Mesodermal cell (in vitro differentiated cells): ENCODE data around the gene HDAC3.
A peak's percentile ranks its signal among the peaks of the same experiment; 100 is the strongest.

Experiments used
- H3K27ac ChIP-seq: 2 replicates; pipeline ENCODE4 v1.7.0; 2013; ENCODE audit warnings: mild to moderate bottlenecking, low read depth, low read length, moderate library complexity; ENCODE audit not compliant: severe bottlenecking
- H3K36me3 ChIP-seq: 2 replicates; pipeline ENCODE4 v1.7.1; 2013; ENCODE audit warnings: mild to moderate bottlenecking, low read length, moderate library complexity; ENCODE audit not compliant: control insufficient read depth, insufficient read depth
- H3K4me1 ChIP-seq: one replicate; pipeline ENCODE4 v1.7.1; 2013; ENCODE audit warnings: mild to moderate bottlenecking, low read length; ENCODE audit not compliant: insufficient read depth, control insufficient read depth, poor library complexity, severe bottlenecking
- H3K4me3 ChIP-seq: 2 replicates; pipeline ENCODE4 v1.7.0; 2013; ENCODE audit warnings: low read length, control low read depth, mild to moderate bottlenecking; ENCODE audit not compliant: insufficient read depth, poor library complexity, severe bottlenecking; ENCODE audit errors: extremely low read depth
- H3K9me3 ChIP-seq: 2 replicates; pipeline ENCODE4 v1.7.1; 2013; ENCODE audit warnings: mild to moderate bottlenecking, low read length, moderate library complexity; ENCODE audit not compliant: control insufficient read depth
- WGBS, 2 experiments: methylation state at CpG; one replicate each; pipeline ENCODE4 v1.1.5; 2013; ENCODE audit warnings: missing lambda C conversion rate in 2 of 2; ENCODE audit not compliant: insufficient coverage in 2 of 2; 5-methylcytosine and 5-hydroxymethylcytosine counted together

HDAC3 gene

GRCh38 chr5:141657404-141657803 is 20.8 kb upstream of the HDAC3 start:
- Histone ChIP-seq H3K27ac (no peak overlapping the region), H3K4me1 (peaks cover 16% of the 10 kb centered on the region), H3K9me3 (no peaks in the 10 kb centered on the region), H3K36me3 (peaks cover 91% of the 10 kb centered on the region), H3K4me3 (no peak overlapping the region)
- whole genome bisulfite sequencing, 2 experiments = 90 to 100% methylated on average over 1 of the region's 1 CpG

DNA sequence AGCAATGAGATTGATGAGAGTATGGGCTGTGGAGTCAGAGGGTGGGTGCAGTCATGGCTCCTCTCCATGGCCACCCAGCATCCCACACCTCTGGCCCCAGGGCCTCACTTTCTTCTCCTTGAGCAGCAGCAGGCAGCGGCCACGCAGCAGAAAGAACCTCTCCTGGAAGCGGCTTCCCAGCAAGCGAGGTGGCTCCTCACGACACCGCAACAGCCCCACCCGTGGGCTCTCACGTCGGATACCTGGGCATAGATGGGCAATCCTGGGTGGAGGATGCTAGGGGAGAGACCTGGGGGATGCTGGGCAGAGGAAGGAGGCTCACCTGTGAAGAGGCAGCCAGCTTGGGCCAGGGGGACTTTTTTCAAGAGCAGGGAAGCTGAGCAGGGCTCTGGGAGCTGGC is 19.7 kb upstream of the HDAC3 start:
- 78 to 90% methylated on average over 4 to 9 of the region's 9 CpGs for WGBS, 2 experiments
- Histone ChIP-seq H3K9me3 (no peaks in the 10 kb centered on the region), H3K36me3 (peaks cover 82% of the 10 kb centered on the region), H3K4me3 (no peak overlapping the region), H3K4me1 (peaks cover 16% of the 10 kb centered on the region), H3K27ac (no peak overlapping the region)

GRCh38 chr5:141655020-141655419 is 18.4 kb upstream of the HDAC3 start:
- Histone ChIP-seq H3K4me1 (peaks cover 16% of the 10 kb centered on the region), H3K9me3 (no peaks in the 10 kb centered on the region), H3K4me3 (no peak overlapping the region), H3K36me3 (peaks cover 70% of the 10 kb centered on the region), H3K27ac (no peak overlapping the region)
- WGBS, 2 experiments = 86 to 95% methylated on average over 5 to 6 of the region's 7 CpGs

GRCh38 chr5:141654298-141654697 is 17.6 kb upstream of the HDAC3 start:
- WGBS, 2 experiments = no CpG with 5 or more reads among the region's 2 CpGs
- Histone ChIP-seq H3K4me3 (no peak overlapping the region), H3K36me3 (peaks cover 64% of the 10 kb centered on the region), H3K9me3 (no peaks in the 10 kb centered on the region), H3K4me1 (peaks cover 16% of the 10 kb centered on the region), H3K27ac (no peak overlapping the region)

GRCh38 chr5:141651728-141652105 is 15.1 kb upstream of the HDAC3 start:
- peaks cover 8% of the 10 kb centered on the region for H3K4me1 ChIP-seq
- peak overlapping the region; percentile 64 for H3K4me3 ChIP-seq
- no peaks in the 10 kb centered on the region for H3K9me3 ChIP-seq
- no peak overlapping the region for H3K27ac ChIP-seq
- peaks cover 50% of the 10 kb centered on the region for H3K36me3 ChIP-seq
- 70% methylated on average over 6 to 9 of the region's 9 CpGs for whole genome bisulfite sequencing, 2 experiments

DNA sequence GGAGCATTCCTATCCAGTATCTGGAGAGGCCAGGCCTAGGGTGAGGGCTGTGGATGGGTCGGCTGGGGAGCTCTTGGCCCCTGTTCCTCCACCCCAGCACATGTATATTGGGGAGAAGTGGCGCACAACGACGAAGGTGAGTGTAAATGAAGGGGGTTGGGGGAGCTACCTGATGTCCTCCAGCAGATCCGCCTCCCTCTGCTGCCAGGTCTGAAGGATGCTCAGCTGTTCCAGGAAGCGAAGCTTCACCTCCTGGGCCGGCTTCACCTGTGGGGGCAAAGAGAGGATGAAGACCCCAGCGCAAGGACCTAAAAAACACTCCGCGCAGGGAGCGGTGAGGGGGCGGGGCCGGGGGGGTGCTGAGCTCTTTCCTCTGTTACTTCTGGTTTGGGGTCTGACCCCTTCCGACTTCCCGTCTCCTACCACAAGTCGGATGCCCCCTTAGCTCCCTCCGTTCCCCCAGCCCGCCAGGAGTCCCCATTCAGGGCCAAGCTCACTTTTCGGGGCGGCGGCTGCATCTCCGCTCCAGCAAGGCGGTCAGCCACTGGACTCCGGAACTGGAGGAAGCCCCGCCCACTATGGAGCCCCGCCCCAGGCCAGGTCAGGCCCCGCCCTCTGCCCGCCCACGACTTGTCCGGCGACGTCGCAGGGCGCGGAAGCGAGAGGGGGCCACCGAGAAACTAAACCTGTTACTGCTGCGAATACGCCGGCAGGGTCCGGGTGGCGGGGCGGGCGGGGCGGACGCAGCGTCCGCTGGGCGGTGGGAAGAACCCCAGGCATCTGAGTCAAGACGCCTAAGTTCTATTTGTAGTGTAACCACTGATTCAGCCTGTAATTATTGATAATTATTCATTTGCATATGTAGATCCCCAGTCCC is 14.4 kb upstream of the HDAC3 start, which contains the start of gene FCHSD1:
Gene FCHSD1 (minus strand): TSS at position 568 of the 877 bp plus-strand sequence. CDS start 50 bp downstream, at position 518.
- Histone ChIP-seq H3K4me3 (peak within 1 kb of the TSS; percentile 64), H3K9me3 (no peaks in the 10 kb centered on the region), H3K36me3 (peaks cover 46% of the 10 kb centered on the region), H3K27ac (no peak within 1 kb of the TSS), H3K4me1 (peaks cover 8% of the 10 kb centered on the region)
- 1 to 2% methylated on average over 23 to 40 of the region's 50 CpGs for WGBS, 2 experiments

DNA sequence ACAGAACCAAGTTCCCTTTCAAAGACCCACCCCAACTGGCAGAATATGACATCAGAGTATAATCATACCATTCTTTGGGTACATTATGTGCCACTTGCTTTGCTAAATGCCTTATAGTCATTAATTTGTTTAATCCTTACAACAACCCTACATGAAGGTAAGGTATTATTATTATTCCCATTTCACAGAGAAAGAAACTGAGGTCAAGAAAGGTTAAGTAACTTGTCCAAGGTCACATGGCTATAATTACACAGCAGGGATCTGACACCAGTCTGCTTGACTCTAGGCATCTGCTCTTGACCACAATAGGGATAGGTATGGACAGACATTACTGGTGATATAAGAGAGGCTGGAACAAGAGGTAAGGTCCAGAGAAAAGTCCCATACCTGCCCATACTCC is 13.3 kb upstream of the HDAC3 start:
- H3K4me1 ChIP-seq = peaks cover 8% of the 10 kb centered on the region
- no peak overlapping the region for H3K4me3 ChIP-seq
- no peak overlapping the region for H3K27ac ChIP-seq
- peaks cover 44% of the 10 kb centered on the region for H3K36me3 ChIP-seq
- no peaks in the 10 kb centered on the region for H3K9me3 ChIP-seq

DNA sequence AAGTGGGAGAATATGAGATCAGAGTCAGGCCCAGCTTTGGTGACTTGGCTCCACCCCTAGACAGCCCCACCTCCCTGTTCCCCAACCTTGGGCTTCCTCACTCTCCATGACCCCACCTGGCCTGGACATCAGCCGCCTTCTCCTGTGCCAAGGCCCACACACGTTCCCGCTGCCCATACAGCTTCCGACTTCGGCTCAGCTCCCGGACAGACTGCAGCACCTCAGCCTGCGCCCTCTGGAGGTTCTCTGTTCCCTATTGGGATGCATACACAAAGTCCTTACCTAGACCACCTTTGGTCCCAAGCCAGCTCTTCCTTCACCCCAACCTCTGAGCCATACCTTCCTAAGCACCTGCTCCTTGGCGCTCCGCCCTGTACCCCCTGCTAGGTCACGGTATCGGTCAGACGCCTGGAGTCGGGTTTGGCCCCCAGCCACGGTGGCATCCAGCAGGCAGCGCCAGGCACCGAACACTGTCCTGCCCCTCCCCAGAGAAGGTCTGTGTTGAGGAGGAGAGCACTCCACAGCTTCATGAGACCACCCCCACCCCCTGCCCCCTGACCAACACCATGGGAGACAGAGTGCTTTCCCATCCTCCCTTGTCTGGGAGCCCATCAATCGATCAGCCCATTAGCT is 12.5 kb upstream of the HDAC3 start:
- Histone ChIP-seq H3K36me3 (peaks cover 47% of the 10 kb centered on the region), H3K4me1 (peaks cover 3% of the 10 kb centered on the region), H3K4me3 (no peak overlapping the region), H3K9me3 (no peaks in the 10 kb centered on the region), H3K27ac (no peak overlapping the region)
- WGBS, 2 experiments = 96 to 97% methylated on average over 13 to 17 of the region's 17 CpGs

GRCh38 chr5:141647851-141648250 is 11.2 kb upstream of the HDAC3 start:
- WGBS, 2 experiments = 86 to 89% methylated on average over 3 of the region's 3 CpGs
- H3K4me3 ChIP-seq = no peak overlapping the region
- no peaks in the 10 kb centered on the region for H3K9me3 ChIP-seq
- H3K27ac ChIP-seq = no peak overlapping the region
- no peaks in the 10 kb centered on the region for H3K4me1 ChIP-seq
- peaks cover 43% of the 10 kb centered on the region for H3K36me3 ChIP-seq

- Histone ChIP-seq H3K27ac (no peak overlapping the region), H3K4me1 (no peaks in the 10 kb centered on the region), H3K9me3 (no peaks in the 10 kb centered on the region), H3K4me3 (no peak overlapping the region), H3K36me3 (peaks cover 45% of the 10 kb centered on the region)
- 85 to 100% methylated on average over 4 of the region's 5 CpGs for WGBS, 2 experiments
Observed at GRCh38 chr5:141647242-141647641, 10.6 kb upstream of the HDAC3 start.

DNA sequence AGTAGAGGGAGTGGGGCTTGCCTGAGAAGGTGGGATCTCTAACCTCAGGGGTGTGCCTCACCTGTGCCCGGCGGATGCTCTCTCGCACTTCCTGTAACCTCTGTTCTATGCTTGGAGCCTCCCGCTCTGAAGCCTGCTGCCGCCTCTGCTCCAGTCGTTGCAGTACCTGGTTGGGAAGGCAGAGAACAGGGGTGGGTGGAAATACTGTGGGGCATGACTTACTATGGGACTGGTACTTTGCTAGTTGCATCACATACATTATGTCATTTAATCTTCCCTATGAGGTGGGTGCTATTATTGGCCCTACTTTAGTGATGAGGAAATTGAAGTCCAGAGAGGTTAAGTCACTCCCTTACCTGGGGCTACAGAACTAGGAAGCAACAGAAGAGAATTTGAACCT is 9.4 kb upstream of the HDAC3 start:
- Histone ChIP-seq H3K4me3 (no peak overlapping the region), H3K36me3 (peaks cover 49% of the 10 kb centered on the region), H3K9me3 (no peaks in the 10 kb centered on the region), H3K27ac (no peak overlapping the region), H3K4me1 (no peaks in the 10 kb centered on the region)
- 100% methylated on average over 3 to 4 of the region's 6 CpGs for WGBS, 2 experiments
